Measurements from ENCODE around the gene ATP9B.

ATP9B gene

GRCh38 chr18:79217979-79218604, 148.9 kb downstream of the ATP9B start:
- no peak for TF ChIP-seq CTCF (conservative IDR thresholded peaks at IDR 0.05)
- TF ChIP-seq ZFX (IDR thresholded peaks at IDR 0.05): no peak
- peak overlapping the region; percentile 25 for H3K27ac ChIP-seq

GRCh38 chr18:79218605-79219190, 149.5 kb downstream of the ATP9B start:
- TF ChIP-seq ZFX (IDR thresholded peaks at IDR 0.05) (no peak), CTCF (conservative IDR thresholded peaks at IDR 0.05) (no peak)
- H3K27ac ChIP-seq: peak overlapping the region; percentile 25

- no peak overlapping the region for H3K27ac ChIP-seq
- TF ChIP-seq CTCF (conservative IDR thresholded peaks at IDR 0.05) (no peak), ZFX (IDR thresholded peaks at IDR 0.05) (no peak)
These were observed 151.9 kb downstream of the ATP9B start for GRCh38 chr18:79221136-79221535.

GRCh38 chr18:79222790-79223189, 153.6 kb downstream of the ATP9B start:
- H3K27ac ChIP-seq: no peak overlapping the region
- TF ChIP-seq CTCF (conservative IDR thresholded peaks at IDR 0.05) (no peak), ZFX (IDR thresholded peaks at IDR 0.05) (no peak)

GRCh38 chr18:79223431-79223830, 154.2 kb downstream of the ATP9B start:
- TF ChIP-seq ZFX (IDR thresholded peaks at IDR 0.05): no peak
- no peak for TF ChIP-seq CTCF (conservative IDR thresholded peaks at IDR 0.05)
- H3K27ac ChIP-seq: no peak overlapping the region

- H3K27ac ChIP-seq: no peak overlapping the region
- no peak for TF ChIP-seq CTCF (conservative IDR thresholded peaks at IDR 0.05)
- TF ChIP-seq ZFX (IDR thresholded peaks at IDR 0.05): no peak
These were observed 155.2 kb downstream of the ATP9B start for GRCh38 chr18:79224381-79224780.

GRCh38 chr18:79227621-79228020, 158.4 kb downstream of the ATP9B start:
- no peak for TF ChIP-seq CTCF (conservative IDR thresholded peaks at IDR 0.05)
- no peak overlapping the region for H3K27ac ChIP-seq
